Ishikawa (cell line): ENCODE results near the gene MPST.

Source experiments
- CEBPB ChIP-seq: IDR thresholded peaks from 2 replicates; pipeline ENCODE4 v1.6.1; 2012
- CREB1 ChIP-seq: IDR thresholded peaks from 2 replicates; pipeline ENCODE4 v1.6.1; 2012; ENCODE audit warnings: low read depth
- EGR1 ChIP-seq: IDR thresholded peaks from 2 replicates; pipeline ENCODE4 v1.6.1; 2012
- EP300 ChIP-seq: IDR thresholded peaks from 2 replicates; pipeline ENCODE4 v1.6.1; 2012; ENCODE audit warnings: borderline replicate concordance
- FOXM1 ChIP-seq: IDR thresholded peaks from 2 replicates; pipeline ENCODE4 v1.6.1; 2012; ENCODE audit warnings: low read depth, borderline replicate concordance
- NFIC ChIP-seq: IDR thresholded peaks from 2 replicates; pipeline ENCODE4 v1.6.1; 2012
- RAD21 ChIP-seq: IDR thresholded peaks from 2 replicates; pipeline ENCODE4 v1.6.1; 2012; ENCODE audit warnings: low read depth
- USF1 ChIP-seq: IDR thresholded peaks from 2 replicates; pipeline ENCODE4 v1.6.1; 2012
- YY1 ChIP-seq: IDR thresholded peaks from 2 replicates; pipeline ENCODE4 v1.6.1; 2012; ENCODE audit warnings: low read depth
- ZBTB7A ChIP-seq: IDR thresholded peaks from 2 replicates; pipeline ENCODE4 v1.6.1; 2012; ENCODE audit warnings: low read depth
- TF ChIP-seq, protein P1 (sequence below): IDR thresholded peaks from 2 replicates; pipeline ENCODE4 v1.6.1; 2012; ENCODE audit warnings: low read depth, mild to moderate bottlenecking
- TF ChIP-seq, protein P2 (sequence below): IDR thresholded peaks from 2 replicates; pipeline ENCODE4 v1.6.1; 2012

DNA sequence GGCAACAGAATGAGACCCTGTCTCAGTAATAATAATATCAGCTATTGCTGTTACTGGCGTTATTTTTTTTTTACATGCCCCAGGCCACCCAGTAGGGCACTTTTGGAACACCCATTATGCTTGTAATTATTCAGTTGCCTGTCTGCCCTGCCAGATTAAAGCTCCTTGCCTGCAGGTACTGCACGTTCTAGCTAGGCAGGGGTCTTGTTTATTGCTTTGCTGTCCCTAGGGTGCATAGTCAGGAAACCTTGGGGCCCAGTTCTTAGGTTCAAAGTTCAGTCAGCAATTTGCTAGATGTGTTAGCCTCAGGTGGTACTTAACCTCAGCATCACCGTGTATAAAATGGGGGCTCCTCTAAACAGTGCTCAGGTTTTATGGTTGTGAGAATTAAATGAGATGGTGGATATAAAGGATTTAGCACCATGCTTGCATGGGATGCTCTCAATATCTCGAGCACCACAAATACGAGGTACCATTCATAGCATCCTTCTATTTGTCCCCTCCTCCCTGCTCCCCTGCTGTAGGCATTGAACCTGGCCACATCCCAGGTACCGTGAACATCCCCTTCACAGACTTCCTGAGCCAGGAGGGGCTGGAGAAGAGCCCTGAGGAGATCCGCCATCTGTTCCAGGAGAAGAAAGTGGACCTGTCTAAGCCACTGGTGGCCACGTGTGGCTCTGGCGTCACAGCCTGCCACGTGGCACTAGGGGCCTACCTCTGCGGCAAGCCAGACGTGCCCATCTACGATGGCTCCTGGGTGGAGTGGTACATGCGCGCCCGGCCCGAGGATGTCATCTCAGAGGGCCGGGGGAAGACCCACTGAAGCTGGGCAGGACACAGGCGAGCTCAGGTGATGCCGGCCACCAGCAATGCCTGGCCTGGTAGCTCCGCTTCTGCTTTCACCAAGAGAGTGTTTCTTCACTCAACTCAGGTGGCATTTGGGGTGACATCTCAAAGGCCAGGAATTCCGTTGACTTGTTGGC lies 9.4 kb downstream of the MPST start:
- no peak for TF ChIP-seq RAD21
- TF ChIP-seq EP300: no peak
- no peak for TF ChIP-seq CEBPB
- TF ChIP-seq USF1: no peak
- no peak for TF ChIP-seq FOXM1
- TF ChIP-seq, protein P1, sequence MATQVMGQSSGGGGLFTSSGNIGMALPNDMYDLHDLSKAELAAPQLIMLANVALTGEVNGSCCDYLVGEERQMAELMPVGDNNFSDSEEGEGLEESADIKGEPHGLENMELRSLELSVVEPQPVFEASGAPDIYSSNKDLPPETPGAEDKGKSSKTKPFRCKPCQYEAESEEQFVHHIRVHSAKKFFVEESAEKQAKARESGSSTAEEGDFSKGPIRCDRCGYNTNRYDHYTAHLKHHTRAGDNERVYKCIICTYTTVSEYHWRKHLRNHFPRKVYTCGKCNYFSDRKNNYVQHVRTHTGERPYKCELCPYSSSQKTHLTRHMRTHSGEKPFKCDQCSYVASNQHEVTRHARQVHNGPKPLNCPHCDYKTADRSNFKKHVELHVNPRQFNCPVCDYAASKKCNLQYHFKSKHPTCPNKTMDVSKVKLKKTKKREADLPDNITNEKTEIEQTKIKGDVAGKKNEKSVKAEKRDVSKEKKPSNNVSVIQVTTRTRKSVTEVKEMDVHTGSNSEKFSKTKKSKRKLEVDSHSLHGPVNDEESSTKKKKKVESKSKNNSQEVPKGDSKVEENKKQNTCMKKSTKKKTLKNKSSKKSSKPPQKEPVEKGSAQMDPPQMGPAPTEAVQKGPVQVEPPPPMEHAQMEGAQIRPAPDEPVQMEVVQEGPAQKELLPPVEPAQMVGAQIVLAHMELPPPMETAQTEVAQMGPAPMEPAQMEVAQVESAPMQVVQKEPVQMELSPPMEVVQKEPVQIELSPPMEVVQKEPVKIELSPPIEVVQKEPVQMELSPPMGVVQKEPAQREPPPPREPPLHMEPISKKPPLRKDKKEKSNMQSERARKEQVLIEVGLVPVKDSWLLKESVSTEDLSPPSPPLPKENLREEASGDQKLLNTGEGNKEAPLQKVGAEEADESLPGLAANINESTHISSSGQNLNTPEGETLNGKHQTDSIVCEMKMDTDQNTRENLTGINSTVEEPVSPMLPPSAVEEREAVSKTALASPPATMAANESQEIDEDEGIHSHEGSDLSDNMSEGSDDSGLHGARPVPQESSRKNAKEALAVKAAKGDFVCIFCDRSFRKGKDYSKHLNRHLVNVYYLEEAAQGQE: no peak
- TF ChIP-seq, protein P2, sequence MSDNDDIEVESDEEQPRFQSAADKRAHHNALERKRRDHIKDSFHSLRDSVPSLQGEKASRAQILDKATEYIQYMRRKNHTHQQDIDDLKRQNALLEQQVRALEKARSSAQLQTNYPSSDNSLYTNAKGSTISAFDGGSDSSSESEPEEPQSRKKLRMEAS: no peak
- no peak for TF ChIP-seq EGR1
- no peak for TF ChIP-seq CREB1
- no peak for TF ChIP-seq ZBTB7A
- no peak for TF ChIP-seq NFIC
- TF ChIP-seq YY1: no peak
